Prostate gland (tissue), 2 donors: ENCODE measurements around the gene SERINC5.

Source experiments
- CTCF ChIP-seq, 4 experiments: fragments of 200-600 bp in 2 of 4; fragments of 450-650 bp in 2 of 4; sonication (generic) in 2 of 4; IDR thresholded peaks; 1 replicate in 3 of 4; 2 replicates in 1 of 4; pipeline ENCODE4 v1.5.1; 2016 to 2019; ENCODE audit warnings: antibody characterized with exemption in 4 of 4, mild to moderate bottlenecking in 2 of 4, moderate library complexity in 2 of 4
- POLR2AphosphoS5 ChIP-seq: sonication (generic); formaldehyde crosslinking; IDR thresholded peaks from one replicate; pipeline ENCODE4 v1.6.1; 2017; ENCODE audit warnings: antibody characterized with exemption

GRCh38 chr5:80069251-80069800 is 186.5 kb downstream of the SERINC5 start:
- TF ChIP-seq CTCF (IDR thresholded peaks at IDR 0.05) (no peak), POLR2AphosphoS5 (no peak)
